MCF 10A (cell line): Measurements from ENCODE around the gene RPS3. TPM values are rescaled to one million over a fixed set of nuclear protein-coding genes. Genes with fewer than 3 reads are reported as not detected.

Source experiments
- BruUV-seq: library from RNA; stranded (reverse); fragments of 400-500 nt; replicated peaks from 2 replicates; lab custom pipeline; 2021; lab: Mats Ljungman, UMichigan
- CTCF ChIA-PET: fragments of 300-600 bp; sonication (Branson Sonifier 250); formaldehyde crosslinking; extraction: SDS; loops from one replicate; lab custom pipeline; 2021; ENCODE audit warnings: antibody characterized with exemption, inconsistent platforms; lab: Yijun Ruan, JAX
- POLR2A ChIA-PET: fragments of 300-600, 350-650 bp; sonication (Branson Sonifier 250); formaldehyde crosslinking; extraction: SDS; loops from one replicate; lab custom pipeline; 2020; ENCODE audit warnings: antibody characterized with exemption, inconsistent platforms; lab: Yijun Ruan, JAX
- DNase-seq: peaks from one replicate; pipeline ENCODE4 v3.0.0-alpha.2; 2018; ENCODE audit not compliant: unreplicated experiment
- H3K27ac Mint-ChIP-seq: one replicate; pipeline ENCODE4 v1.8.0; 2022; ENCODE audit warnings: mild to moderate bottlenecking, low read depth, mixed read lengths; ENCODE audit not compliant: unreplicated experiment
- H3K27me3 Mint-ChIP-seq: one replicate; pipeline ENCODE4 v1.8.0; 2022; ENCODE audit warnings: mixed read lengths; ENCODE audit not compliant: insufficient read depth, unreplicated experiment
- H3K36me3 Mint-ChIP-seq: one replicate; pipeline ENCODE4 v1.8.0; 2022; ENCODE audit warnings: mild to moderate bottlenecking, moderate library complexity, mixed read lengths; ENCODE audit not compliant: insufficient read depth, unreplicated experiment
- H3K4me1 Mint-ChIP-seq: one replicate; pipeline ENCODE4 v1.8.0; 2022; ENCODE audit warnings: mixed read lengths; ENCODE audit not compliant: insufficient read depth, unreplicated experiment
- H3K4me3 Mint-ChIP-seq: one replicate; pipeline ENCODE4 v1.8.0; 2022; ENCODE audit warnings: mild to moderate bottlenecking, moderate library complexity, mixed read lengths; ENCODE audit not compliant: unreplicated experiment
- H3K9me3 Mint-ChIP-seq: one replicate; pipeline ENCODE4 v1.8.0; 2022; ENCODE audit warnings: mixed read lengths; ENCODE audit not compliant: unreplicated experiment
- CTCF ChIP-seq: fragments of 200-600 bp; IDR thresholded peaks from one replicate; pipeline ENCODE4 v1.8.0; 2022; ENCODE audit warnings: antibody characterized with exemption, mild to moderate bottlenecking; ENCODE audit not compliant: unreplicated experiment
- intact Hi-C: fragments of 100-400 bp; cut with micrococcal nuclease; formaldehyde crosslinking; loops from 2 replicates; pipeline ENCODE4 v1.14.1; 2022
- total RNA-seq: library from RNA; stranded (reverse); gene quantifications from 2 replicates; pipeline ENCODE4 v1.2.3, GENCODE V29; 2022

RPS3 gene
- total RNA-seq, 1 experiment from 2014 or later: 3,444 TPM

- intact Hi-C loops: no loop called here
- no peak overlapping the region for H3K27ac Mint-ChIP-seq
- H3K9me3 Mint-ChIP-seq: no peaks in the 10 kb centered on the region
- CTCF ChIA-PET: interaction anchor here (0.7 kb wide), 1 partner anchor 102 kb away, joined by 3 read pairs; no protein-coding TSS in a partner anchor
- no peak for DNase-seq
- peaks cover 6% of the 10 kb centered on the region for H3K36me3 Mint-ChIP-seq
- peak overlapping the region; percentile 76 for H3K4me3 Mint-ChIP-seq
- peaks cover 33% of the 10 kb centered on the region for H3K27me3 Mint-ChIP-seq
- no peak for TF ChIP-seq CTCF
- no TSS peak for BruUV-seq
- POLR2A ChIA-PET: interaction anchor here (0.7 to 2.6 kb wide), 2 partner anchors 29 to 761 kb away, joined by 4 to 10 read pairs; no protein-coding TSS in a partner anchor
- H3K4me1 Mint-ChIP-seq: no peaks in the 10 kb centered on the region
Measured at GRCh38 chr11:75429641-75429901, 30.3 kb downstream of the RPS3 start.

- no peak for TF ChIP-seq CTCF
- BruUV-seq: no TSS peak
- no peaks in the 10 kb centered on the region for H3K9me3 Mint-ChIP-seq
- DNase-seq: no peak
- CTCF ChIA-PET: no interaction called here
- no peaks in the 10 kb centered on the region for H3K4me1 Mint-ChIP-seq
- no peak overlapping the region for H3K27ac Mint-ChIP-seq
- intact Hi-C loops: no loop called here
- peaks cover 6% of the 10 kb centered on the region for H3K36me3 Mint-ChIP-seq
- H3K4me3 Mint-ChIP-seq: no peak overlapping the region
- H3K27me3 Mint-ChIP-seq: peaks cover 33% of the 10 kb centered on the region
- POLR2A ChIA-PET: interaction anchor here (0.7 to 2.6 kb wide), 3 partner anchors 30 to 761 kb away, joined by 3 to 10 read pairs (median 4); no protein-coding TSS in a partner anchor
Measured at GRCh38 chr11:75429902-75430713, 30.8 kb downstream of the RPS3 start.

- intact Hi-C loops: no loop called here
- no peak for DNase-seq
- Mint-ChIP-seq H3K27me3 (peaks cover 33% of the 10 kb centered on the region), H3K4me1 (no peaks in the 10 kb centered on the region), H3K36me3 (peaks cover 6% of the 10 kb centered on the region), H3K4me3 (no peak overlapping the region), H3K9me3 (no peaks in the 10 kb centered on the region), H3K27ac (no peak overlapping the region)
- no peak for TF ChIP-seq CTCF
- POLR2A ChIA-PET: interaction anchor here (1.1 kb wide), 1 partner anchor 431 kb away, joined by 3 read pairs; no protein-coding TSS in a partner anchor
- no TSS peak for BruUV-seq
- CTCF ChIA-PET: interaction anchor here (1.1 to 2.2 kb wide), 3 partner anchors 14 to 102 kb away, joined by 3 to 11 read pairs (median 7); no protein-coding TSS in a partner anchor
Measured at GRCh38 chr11:75430714-75431532, 31.6 kb downstream of the RPS3 start.
